Measurements from ENCODE around the gene TMC2.

The TMC2 gene

DNA sequence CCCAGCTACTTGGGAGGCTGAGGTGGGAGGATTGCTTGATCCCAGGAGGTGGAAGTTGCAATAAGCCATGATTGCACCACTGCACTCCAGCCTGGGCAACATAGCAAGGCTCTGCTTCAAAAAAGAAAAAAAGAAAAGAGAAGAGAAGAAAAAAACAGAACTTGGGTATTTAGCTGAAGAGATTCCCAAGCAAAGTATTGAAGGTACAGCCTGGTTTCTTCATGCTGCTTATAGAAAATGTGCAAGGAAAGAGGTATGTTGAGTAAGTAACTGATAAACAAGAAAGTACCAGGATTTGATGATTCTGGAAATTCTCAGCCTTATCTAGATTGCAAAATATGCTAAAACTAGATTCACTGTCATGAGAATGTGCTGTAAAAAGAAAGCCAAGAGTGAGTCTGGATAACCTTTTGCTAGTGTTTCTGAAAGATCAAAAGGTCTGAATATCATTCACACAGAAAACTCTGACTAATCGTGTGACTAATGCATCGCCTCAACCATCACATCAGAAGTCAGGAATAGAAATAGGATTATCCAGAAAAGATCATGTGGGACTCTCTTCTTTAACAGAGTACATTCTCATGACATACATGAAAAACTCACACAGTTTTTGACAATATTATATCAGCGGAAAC lies 83.7 kb downstream of the TMC2 start:
- DNase-seq (ENCODE audit: low read depth in 1 of 2, low spot score in 1 of 2) = no peak

DNA sequence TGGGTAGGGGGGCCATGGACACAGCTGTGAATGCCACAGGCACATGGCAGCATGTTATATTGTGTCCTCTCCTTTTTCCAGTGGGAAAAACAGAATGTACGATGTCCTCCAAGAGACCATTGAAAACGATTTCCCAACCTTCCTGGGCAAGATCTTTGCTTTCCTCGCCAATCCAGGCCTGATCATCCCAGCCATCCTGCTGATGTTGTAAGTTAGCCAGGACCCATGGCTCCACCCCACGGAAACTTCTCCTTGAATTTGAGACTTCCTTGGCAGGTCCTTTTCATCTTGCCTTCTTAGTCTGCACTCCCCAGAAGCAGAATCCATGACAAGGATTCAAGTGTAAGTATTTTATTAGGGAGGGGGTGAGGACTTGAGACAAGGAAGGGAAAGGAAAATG lies 87.8 kb downstream of the TMC2 start:
- no peak for DNase-seq (ENCODE audit: low read depth in 1 of 2, low spot score in 1 of 2)

DNA sequence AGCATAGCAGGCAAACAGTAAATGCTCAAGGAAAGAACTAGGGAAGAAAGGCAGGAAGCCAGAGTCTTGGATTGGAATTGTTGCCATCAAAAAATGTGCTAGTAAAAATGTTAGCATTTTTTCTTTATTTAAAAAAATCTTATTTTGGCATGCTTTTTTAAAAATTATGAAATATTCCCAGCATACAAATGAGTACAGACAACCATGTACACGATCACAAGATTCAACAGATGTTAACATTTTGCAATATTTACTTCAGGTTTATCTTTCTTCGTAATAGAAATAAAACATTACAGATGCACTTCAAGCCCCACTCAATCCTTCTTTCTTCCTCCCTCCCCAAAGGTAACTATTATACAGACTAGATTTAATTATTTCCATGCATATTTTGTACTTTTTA lies 88.7 kb downstream of the TMC2 start:
- DNase-seq (ENCODE audit: low read depth in 1 of 2, low spot score in 1 of 2) = no peak

DNA sequence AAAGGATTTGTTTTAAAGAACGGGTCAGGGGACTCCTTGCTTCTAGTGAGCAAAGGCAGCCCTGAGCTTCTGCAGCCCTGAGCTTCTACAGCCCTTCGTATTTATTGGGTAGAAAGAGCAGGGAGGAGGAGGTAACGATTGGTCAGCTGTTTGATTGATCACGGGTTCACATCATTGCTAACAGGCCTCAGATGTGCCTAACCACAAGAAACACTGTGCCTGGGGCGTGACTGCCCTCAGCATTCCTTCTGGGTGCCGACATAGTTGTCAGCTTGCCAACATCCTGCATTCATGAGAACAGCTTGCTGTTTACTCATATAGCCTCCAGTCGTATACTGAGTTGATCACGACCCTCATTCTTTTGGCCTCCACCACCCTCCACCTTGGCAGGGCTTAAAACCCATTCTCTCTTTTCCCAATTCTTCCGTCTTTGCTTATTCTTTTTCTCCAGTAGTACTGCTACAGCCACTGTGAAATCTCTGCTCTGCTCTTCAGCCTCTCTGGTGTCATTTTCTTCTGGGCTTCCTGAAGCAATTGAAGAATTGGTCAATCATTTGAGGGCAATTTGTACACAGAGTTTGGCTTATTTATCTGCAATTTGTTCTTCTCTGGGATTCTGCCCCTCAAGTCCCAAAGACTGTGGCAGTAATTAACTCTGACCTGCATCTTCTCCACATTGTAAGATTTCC lies 90.6 kb downstream of the TMC2 start:
- no peak for DNase-seq (ENCODE audit: low read depth in 1 of 2, low spot score in 1 of 2)

DNA sequence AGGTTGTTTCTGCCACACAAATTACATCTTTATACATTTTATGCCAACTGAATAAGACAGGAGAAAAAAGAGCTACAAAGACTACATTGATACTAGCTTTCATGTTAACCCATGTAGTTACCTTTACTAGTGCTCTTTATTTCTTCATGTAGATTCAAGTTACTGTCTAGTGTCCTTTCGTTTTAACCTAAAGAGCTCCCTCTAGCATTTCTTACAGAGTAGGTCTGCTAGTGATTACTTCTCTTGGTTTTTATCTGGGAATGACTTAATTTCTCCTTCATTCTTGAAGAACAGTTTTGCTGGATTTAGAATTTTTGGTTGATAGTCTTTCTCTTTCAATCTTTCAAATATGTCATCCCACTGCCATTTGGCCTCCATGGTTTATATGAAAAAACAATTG lies 94.9 kb downstream of the TMC2 start:
- DNase-seq (ENCODE audit: low read depth in 1 of 2, low spot score in 1 of 2) = no peak

DNA sequence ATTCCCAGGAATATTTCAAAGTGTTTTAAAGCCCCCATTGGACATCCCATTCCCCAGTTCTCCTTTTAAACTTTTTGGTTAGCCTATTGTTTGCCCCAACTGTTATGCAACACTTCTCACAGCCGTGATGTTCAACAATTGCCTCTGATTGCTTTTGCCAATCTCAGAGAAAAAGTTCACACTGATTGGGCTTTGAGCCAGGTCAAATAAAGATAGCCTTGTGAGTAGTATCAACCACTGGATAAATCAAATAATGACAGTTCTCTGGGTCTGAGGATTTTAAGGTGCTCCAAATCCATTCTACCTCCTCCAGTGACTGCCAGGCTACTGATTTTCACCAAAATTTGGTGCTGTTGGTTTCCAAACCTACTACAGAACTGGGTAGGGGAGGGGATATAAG lies 97.0 kb downstream of the TMC2 start:
- no peak for DNase-seq (ENCODE audit: low read depth in 1 of 2, low spot score in 1 of 2)

DNA sequence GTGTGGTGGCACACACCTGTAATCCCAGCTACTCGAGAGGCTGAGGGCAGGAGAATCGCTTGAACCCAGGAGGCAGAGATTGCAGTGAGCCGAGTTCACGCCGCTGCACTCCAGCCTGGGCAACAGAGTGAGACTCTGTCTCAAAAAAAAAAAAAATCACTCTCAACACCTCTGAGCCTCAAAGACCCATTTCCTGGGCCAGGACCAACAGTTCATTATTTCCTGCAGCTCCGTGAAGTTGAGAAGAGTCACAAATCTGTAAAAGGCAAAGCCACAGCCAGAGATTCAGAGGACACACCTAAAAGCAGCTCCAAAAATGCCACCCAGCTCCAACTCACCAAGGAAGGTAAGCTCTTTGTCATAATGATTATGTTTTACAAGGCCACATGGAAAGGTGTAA lies 100.9 kb downstream of the TMC2 start:
- DNase-seq (ENCODE audit: low read depth in 1 of 2, low spot score in 1 of 2) = no peak

DNA sequence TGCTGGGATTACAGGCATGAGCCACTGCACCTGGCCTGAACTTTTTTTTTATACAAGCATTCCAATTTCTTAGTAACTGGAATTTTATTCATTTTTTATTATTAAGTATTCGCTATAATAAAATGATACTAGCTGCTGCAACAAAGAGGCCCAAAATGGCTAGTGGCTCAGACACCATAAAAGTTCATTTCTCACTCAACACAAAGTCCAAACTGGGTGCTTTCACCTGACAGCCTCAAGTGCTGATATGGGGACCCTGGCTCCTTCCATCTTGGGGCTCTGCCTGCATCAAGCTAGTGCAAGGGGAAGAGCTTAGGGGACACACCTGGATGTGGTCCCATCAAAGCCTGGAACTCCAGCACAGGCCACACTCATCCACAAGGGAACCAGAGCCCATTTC lies 103.9 kb downstream of the TMC2 start:
- DNase-seq (ENCODE audit: low read depth in 1 of 2, low spot score in 1 of 2) = no peak

DNA sequence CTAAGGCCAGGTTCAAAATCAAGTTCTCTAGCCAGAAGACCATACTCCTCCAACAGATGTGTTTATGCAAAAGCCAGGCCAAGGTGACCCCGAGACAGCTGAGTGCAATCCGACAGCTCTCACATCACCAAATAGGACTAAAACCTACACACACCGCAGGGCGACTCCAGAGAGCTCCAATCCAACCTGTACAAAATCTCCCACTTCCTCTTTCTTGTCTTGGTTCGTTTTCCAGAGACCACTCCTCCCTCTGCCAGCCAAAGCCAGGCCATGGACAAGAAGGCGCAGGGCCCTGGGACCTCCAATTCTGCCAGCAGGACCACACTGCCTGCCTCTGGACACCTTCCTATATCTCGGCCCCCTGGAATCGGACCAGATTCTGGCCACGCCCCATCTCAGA lies 104.5 kb downstream of the TMC2 start:
- no peak for DNase-seq (ENCODE audit: low read depth in 1 of 2, low spot score in 1 of 2)

DNA sequence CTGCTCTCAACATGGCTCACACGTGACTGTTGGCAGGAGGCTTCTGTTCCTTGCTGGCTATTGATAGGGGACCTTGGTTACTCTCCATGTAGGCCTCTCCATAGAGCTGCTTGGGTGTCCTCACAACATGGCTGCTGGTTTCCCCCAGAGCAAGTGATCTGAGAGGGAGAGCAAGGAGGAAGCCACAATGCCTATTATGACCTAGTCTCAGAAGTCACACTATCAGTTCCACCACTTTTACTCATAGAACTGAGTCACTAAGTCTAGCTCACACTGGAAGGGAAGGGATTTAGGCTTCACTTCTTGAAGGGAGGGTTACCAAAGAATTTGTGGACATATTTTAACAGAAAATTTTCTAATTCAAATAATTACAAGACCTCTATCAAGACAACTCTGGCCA lies 107.3 kb downstream of the TMC2 start:
- no peak for DNase-seq (ENCODE audit: low read depth in 1 of 2, low spot score in 1 of 2)

DNA sequence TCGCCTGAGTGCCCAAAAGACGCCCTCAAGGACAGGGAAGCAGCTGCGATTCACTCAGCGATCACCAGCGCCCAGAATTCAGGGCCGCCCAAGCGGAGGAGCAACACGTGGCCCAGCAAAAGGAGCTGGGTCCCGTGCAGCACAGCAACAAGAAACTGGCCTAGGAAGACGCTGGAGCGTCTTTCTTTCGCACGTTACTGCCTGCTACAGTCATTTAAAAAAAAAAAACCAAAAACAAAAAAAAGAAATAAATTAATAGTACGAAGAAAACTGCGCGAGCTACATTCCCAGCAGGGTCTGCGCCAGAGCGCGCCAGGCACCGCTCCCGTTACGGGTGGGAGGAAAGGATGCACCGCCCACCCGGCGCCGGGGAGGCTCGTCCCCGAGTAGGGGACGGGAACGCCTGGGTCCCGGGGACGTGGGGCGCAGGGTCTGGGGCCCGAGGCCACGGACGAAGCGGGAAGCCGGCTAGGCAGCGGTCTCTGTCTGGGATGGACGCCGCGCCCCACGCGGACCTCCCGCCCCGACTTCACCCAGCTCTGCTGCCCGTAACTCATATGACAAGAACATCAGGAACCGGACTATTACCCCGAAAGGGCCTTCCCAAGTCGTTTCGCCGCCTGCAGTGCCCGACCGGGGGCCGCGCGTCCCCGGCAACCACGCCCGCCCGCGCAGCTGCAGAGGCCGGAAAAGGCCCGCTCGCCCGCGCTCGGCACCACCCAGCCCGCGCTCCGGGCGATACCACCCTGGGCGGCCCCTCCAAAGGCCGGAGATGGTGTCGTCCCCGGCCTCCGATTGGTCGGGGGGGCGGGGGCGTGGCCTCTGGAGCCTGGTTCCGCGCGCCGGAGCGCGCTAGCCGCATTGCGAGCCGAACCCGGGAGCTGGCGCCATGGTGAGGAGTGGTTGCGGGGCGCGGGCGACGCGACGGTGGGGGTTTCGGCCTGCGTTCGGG lies 115.7 kb downstream of the TMC2 start, which contains the start of gene NOP56:
Gene NOP56, plus strand, starts transcription at position 861 of the 952 bp plus-strand sequence. Its CDS starts 29 bp downstream, at position 890.
- DNase-seq (ENCODE audit: low read depth in 1 of 2, low spot score in 1 of 2) = peak; percentile 92

DNA sequence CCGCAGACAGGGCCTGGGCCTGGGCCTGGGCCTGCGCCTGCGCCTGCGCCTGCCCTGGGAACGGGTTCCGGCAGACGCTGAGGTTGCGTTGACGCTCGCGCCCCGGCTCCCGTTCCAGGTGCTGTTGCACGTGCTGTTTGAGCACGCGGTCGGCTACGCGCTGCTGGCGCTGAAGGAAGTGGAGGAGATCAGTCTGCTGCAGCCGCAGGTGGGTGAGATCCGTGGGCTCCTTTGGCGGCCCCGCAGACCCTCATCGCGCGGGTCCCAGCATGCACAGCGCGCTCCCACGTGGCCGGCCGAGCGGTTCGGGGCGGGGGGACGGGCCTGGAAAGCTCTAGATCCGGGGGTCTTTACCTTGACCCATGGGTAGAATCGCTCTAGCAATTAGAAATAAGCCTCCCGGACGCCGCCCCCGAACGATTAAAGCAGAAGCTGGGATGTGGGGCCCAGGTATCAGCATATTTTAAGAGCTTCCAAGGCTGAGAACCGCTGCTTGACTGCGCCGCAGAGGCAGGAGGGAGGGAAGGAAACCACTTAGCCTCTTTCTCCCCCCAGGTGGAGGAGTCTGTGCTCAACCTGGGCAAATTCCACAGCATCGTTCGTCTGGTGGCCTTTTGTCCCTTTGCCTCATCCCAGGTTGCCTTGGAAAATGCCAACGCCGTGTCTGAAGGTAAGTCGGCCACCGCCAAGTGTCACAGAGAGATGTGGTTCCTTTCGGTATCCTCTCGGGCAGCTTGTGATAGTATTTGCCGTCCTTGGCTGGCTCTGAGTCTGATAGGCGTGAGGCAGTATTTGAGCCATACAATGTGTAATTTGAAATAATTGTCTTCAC lies 116.6 kb downstream of the TMC2 start:
- no peak for DNase-seq (ENCODE audit: low read depth in 1 of 2, low spot score in 1 of 2)

DNA sequence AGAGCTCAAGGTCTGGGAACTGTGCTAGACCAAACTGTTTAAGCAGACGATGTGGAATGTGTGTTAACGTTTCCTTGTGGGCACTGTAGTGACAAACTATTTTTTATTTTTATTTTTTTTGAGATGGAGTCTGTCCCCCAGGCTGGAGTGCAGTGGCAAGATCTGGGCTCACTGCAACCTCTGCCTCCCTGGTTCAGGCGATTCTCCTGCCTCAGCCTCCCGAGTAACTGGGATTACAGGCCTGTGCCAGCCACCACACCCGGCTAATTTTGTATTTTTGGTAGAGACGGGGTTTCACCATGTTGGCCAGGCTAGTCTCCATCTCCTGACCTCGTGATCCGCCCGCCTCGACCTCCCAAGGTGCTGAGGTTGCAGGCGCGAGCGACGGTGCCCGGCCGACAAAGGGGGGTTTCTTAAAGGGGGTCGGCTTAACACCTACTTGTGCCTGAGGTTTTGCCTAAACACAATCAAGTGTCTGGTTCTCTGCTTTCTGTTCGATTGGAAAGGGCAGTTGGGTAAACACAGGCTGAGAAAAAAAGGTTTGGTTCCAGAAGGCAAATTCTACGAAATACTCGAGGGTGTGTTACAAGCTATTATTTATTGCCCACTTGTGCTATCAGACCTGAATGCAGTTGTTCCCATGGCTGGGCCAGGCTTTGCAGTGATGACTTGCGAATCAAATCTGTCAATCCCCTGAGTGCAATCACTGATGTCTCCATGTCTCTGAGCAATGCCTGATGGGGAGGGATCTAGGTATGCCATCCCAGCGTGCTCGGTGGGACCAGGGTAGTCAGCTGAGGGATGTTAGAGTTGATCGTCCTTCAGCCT lies 117.4 kb downstream of the TMC2 start:
- no peak for DNase-seq (ENCODE audit: low read depth in 1 of 2, low spot score in 1 of 2)

DNA sequence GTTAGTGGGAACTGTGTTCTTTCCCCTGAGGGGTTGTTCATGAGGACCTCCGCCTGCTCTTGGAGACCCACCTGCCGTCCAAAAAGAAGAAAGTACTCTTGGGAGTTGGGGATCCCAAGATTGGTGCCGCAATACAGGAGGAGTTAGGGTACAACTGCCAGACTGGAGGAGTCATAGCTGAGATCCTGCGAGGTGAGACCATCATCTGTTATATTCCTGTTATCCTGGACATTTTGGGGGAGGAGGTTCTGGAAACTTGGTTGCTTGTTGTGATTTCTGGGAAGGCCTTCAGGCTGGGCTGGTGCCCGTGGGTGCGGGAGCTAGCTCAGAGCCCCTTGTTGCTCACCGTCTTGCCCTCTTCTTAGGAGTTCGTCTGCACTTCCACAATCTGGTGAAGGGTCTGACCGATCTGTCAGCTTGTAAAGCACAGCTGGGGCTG lies 118.0 kb downstream of the TMC2 start:
- DNase-seq (ENCODE audit: low read depth in 1 of 2, low spot score in 1 of 2) = no peak

DNA sequence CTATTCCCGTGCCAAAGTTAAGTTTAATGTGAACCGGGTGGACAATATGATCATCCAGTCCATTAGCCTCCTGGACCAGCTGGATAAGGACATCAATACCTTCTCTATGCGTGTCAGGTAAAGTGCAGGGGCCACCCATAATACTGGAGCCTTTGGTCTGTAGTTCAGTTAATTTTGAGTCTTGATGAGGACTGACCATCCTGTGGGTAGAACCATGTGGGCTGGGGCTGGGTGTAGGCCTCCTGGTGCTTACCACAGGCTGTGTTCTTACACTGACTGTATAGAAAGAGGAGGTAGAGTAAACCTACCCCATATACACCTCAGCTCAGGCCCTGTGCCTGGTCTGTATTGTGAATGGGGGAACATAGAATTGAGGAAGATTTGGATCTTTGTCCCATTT lies 118.5 kb downstream of the TMC2 start:
- DNase-seq (ENCODE audit: low read depth in 1 of 2, low spot score in 1 of 2) = no peak

DNA sequence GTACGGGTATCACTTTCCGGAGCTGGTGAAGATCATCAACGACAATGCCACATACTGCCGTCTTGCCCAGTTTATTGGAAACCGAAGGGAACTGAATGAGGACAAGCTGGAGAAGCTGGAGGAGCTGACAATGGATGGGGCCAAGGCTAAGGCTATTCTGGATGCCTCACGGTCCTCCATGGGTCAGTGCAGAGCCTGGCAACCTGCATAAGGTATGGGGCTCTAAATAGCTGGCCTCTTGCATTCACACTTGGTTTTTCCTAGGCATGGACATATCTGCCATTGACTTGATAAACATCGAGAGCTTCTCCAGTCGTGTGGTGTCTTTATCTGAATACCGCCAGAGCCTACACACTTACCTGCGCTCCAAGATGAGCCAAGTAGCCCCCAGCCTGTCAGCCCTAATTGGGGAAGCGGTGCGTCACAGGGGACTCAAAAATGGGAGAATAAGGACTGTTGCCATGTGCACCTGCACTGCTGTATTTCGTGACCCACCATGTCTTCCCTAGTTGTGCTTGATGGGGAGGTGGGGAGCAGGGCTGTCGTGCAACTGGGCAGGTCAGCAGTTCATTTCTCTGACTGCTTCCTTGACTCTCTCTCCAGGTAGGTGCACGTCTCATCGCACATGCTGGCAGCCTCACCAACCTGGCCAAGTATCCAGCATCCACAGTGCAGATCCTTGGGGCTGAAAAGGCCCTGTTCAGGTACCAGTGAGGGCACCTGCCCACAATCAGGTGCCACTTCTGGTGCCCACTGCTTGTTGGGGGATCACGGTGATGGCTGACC lies 119.2 kb downstream of the TMC2 start:
- DNase-seq (ENCODE audit: low read depth in 1 of 2, low spot score in 1 of 2) = no peak

DNA sequence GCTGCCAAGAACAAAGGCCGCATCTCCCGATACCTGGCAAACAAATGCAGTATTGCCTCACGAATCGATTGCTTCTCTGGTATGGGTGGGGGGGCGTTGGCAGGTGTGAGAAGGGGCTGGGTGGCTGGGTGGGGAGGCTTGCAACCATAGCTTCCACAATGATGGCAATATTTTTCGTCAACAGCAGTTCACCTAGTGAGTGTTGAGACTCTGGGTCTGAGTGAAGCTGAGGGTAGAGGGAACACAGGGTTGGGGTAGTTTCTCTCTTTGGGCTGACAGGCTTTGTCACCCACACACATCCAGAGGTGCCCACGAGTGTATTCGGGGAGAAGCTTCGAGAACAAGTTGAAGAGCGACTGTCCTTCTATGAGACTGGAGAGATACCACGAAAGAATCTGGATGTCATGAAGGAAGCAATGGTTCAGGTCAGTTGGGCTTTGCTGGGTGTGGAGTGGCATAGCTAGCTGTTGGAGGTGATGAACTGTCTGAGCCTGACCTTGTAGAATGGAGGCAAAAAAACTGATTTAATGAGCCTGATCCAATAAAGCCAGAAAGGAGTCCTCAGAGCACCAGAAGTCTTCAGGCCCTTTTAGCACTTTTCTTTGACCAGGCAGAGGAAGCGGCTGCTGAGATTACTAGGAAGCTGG lies 120.2 kb downstream of the TMC2 start:
- no peak for DNase-seq (ENCODE audit: low read depth in 1 of 2, low spot score in 1 of 2)

DNA sequence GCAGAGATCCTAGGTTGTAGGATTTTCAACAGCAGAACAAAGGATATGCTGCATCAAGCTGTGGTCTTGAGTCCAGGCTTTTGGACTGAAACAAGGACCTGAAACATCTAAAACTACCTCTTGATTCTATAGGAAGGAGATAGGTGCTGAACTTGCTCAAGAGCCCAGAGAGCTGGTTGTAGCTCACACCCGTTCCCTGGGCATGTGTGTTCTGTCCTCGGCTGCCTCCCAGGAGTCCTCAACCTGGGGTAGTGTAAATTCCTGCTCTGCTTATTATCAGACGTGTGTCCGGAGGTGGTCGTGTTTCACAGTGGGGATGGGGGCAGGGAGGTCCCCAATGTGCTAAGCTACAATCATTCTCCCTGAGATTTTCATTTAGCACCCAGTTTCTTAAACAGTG lies 120.9 kb downstream of the TMC2 start:
- no peak for DNase-seq (ENCODE audit: low read depth in 1 of 2, low spot score in 1 of 2)

DNA sequence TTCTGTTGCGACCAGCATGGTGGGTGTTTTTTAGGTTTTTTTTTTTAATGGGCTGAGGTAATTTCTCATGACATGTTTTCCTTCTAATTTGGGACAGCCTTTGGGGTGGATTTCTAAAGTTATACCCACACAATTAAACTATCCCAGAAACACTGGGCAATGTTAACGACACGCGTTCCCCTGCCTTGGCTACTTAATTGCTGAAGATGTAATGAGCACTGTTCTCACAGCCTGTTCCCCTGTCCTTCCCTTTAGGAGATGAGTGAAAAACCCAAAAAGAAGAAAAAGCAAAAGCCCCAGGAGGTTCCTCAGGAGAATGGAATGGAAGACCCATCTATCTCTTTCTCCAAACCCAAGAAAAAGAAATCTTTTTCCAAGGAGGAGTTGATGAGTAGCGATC lies 121.3 kb downstream of the TMC2 start:
- no peak for DNase-seq (ENCODE audit: low read depth in 1 of 2, low spot score in 1 of 2)

All from activated T-helper 1 cell treated with anti-CD3 and anti-CD28 coated beads, Interleukin-2, amount 50 U/mL, for 16 hours (primary cell).